ENCODE results near the gene STX3. TPM values are rescaled to one million over a fixed set of nuclear protein-coding genes. Genes with fewer than 3 reads are reported as not detected.
"Not testable (repeated sequence)": the region's sequence is repeated elsewhere in the genome, so short reads cannot be mapped to it uniquely, and the experiment has no call there.

Gene STX3
- total RNA-seq, 2 experiments from 2014 or later, result 89.1 to 92.3 TPM

GRCh38 chr11:59778122-59778521 lies 22.9 kb downstream of the STX3 start:
- no peak overlapping the region for H3K27ac Mint-ChIP-seq
- CTCF ChIA-PET, result interaction anchor here (0.8 kb wide), 1 partner anchor 22 kb away, joined by 3 read pairs; no protein-coding TSS in a partner anchor
- H3K9me3 Mint-ChIP-seq, result peaks cover 11% of the 10 kb centered on the region
- DNase-seq, result no peak
- no peak overlapping the region for H3K4me3 Mint-ChIP-seq
- H3K27me3 Mint-ChIP-seq, result no peaks in the 10 kb centered on the region
- H3K36me3 Mint-ChIP-seq (ENCODE audit: low read depth), result peaks cover 88% of the 10 kb centered on the region
- H3K4me1 Mint-ChIP-seq, result peaks cover 79% of the 10 kb centered on the region
- POLR2A ChIA-PET, result interaction anchor here (0.9 to 3.5 kb wide), 4 partner anchors 11 to 32 kb away, joined by 3 to 20 read pairs (median 4); partner anchors contain the start of genes MRPL16 and STX3

- Mint-ChIP-seq H3K27ac (no peak overlapping the region), H3K4me3 (no peak overlapping the region), H3K36me3 (ENCODE audit: low read depth) (peaks cover 89% of the 10 kb centered on the region), H3K9me3 (peaks cover 15% of the 10 kb centered on the region), H3K27me3 (no peaks in the 10 kb centered on the region), H3K4me1 (peaks cover 86% of the 10 kb centered on the region)
- DNase-seq, result no peak
- POLR2A ChIA-PET, result no interaction called here
- CTCF ChIA-PET, result no interaction called here
Observed at GRCh38 chr11:59779487-59779886, 24.3 kb downstream of the STX3 start.

- peaks cover 85% of the 10 kb centered on the region for H3K4me1 Mint-ChIP-seq
- no peak overlapping the region for H3K4me3 Mint-ChIP-seq
- H3K9me3 Mint-ChIP-seq, result peaks cover 16% of the 10 kb centered on the region
- no peak for DNase-seq
- peak overlapping the region; percentile 85 for H3K27ac Mint-ChIP-seq
- ChIA-PET CTCF (interaction anchor here (1.4 to 1.8 kb wide), 2 partner anchors 27 to 28 kb away, joined by 5 read pairs; partner anchors contain the start of gene STX3), POLR2A (interaction anchor here (2.1 to 7.2 kb wide), 2 partner anchors 9 to 15 kb away, joined by 24 to 69 read pairs; no protein-coding TSS in a partner anchor)
- no peaks in the 10 kb centered on the region for H3K27me3 Mint-ChIP-seq
- H3K36me3 Mint-ChIP-seq (ENCODE audit: low read depth), result peaks cover 86% of the 10 kb centered on the region
Observed at GRCh38 chr11:59782080-59782479, 26.9 kb downstream of the STX3 start.

- ChIA-PET POLR2A (interaction anchor here (0.8 to 7.2 kb wide), 9 partner anchors 11 to 114 kb away, joined by 3 to 69 read pairs (median 4); partner anchors contain the start of genes MRPL16 and STX3), CTCF (interaction anchor here (0.7 to 2.1 kb wide), 4 partner anchors 11 to 30 kb away, joined by 3 to 8 read pairs (median 4); partner anchors contain the start of gene STX3)
- Mint-ChIP-seq H3K4me3 (peak overlapping the region; percentile 21), H3K9me3 (peaks cover 16% of the 10 kb centered on the region), H3K27ac (peak overlapping the region; percentile 85), H3K27me3 (no peaks in the 10 kb centered on the region), H3K4me1 (peaks cover 83% of the 10 kb centered on the region), H3K36me3 (ENCODE audit: low read depth) (peaks cover 87% of the 10 kb centered on the region)
- DNase-seq, result peak; percentile 53
Observed at GRCh38 chr11:59783632-59784090, 28.5 kb downstream of the STX3 start.

GRCh38 chr11:59784441-59784840 lies 29.3 kb downstream of the STX3 start:
- not testable (repeated sequence) for H3K27me3 Mint-ChIP-seq, H3K4me3 Mint-ChIP-seq, DNase-seq
- POLR2A ChIA-PET, result interaction anchor here (0.7 to 7.2 kb wide), 10 partner anchors 9 to 116 kb away, joined by 3 to 69 read pairs (median 12); partner anchors contain the start of genes MRPL16, PATL1 and STX3
- CTCF ChIA-PET, result interaction anchor here (0.5 to 2.1 kb wide), 6 partner anchors 11 to 174 kb away, joined by 3 to 8 read pairs (median 4); partner anchors contain the start of gene MRPL16
- Mint-ChIP-seq H3K4me1 (peaks cover 78% of the 10 kb centered on the region), H3K9me3 (peaks cover 16% of the 10 kb centered on the region), H3K27ac (peak overlapping the region; percentile 85), H3K36me3 (ENCODE audit: low read depth) (peaks cover 90% of the 10 kb centered on the region)

- ChIA-PET CTCF (interaction anchor here (0.8 to 4.2 kb wide), 4 partner anchors 13 to 32 kb away, joined by 3 to 21 read pairs (median 5); partner anchors contain the start of gene STX3), POLR2A (interaction anchor here (0.5 to 7.2 kb wide), 7 partner anchors 10 to 30 kb away, joined by 3 to 69 read pairs (median 21); partner anchors contain the start of genes MRPL16 and STX3)
- Mint-ChIP-seq H3K27ac (peak overlapping the region; percentile 26), H3K36me3 (ENCODE audit: low read depth) (peaks cover 90% of the 10 kb centered on the region), H3K4me3 (no peak overlapping the region), H3K9me3 (peaks cover 14% of the 10 kb centered on the region), H3K27me3 (no peaks in the 10 kb centered on the region), H3K4me1 (peaks cover 67% of the 10 kb centered on the region)
- DNase-seq, result no peak
Observed at GRCh38 chr11:59785818-59786217, 30.6 kb downstream of the STX3 start.

GRCh38 chr11:59787255-59787588 lies 32.0 kb downstream of the STX3 start:
- DNase-seq, result no peak
- Mint-ChIP-seq H3K27ac (peak overlapping the region; percentile 29), H3K4me3 (no peak overlapping the region), H3K4me1 (peaks cover 58% of the 10 kb centered on the region), H3K36me3 (ENCODE audit: low read depth) (peaks cover 89% of the 10 kb centered on the region), H3K27me3 (no peaks in the 10 kb centered on the region), H3K9me3 (peaks cover 7% of the 10 kb centered on the region)
- ChIA-PET POLR2A (interaction anchor here (0.9 to 7.2 kb wide), 4 partner anchors 14 to 33 kb away, joined by 4 to 69 read pairs (median 14); partner anchors contain the start of gene STX3), CTCF (interaction anchor here (0.9 to 4.2 kb wide), 2 partner anchors 20 to 33 kb away, joined by 3 to 21 read pairs; partner anchors contain the start of gene STX3)

GRCh38 chr11:59787816-59788215 lies 32.6 kb downstream of the STX3 start:
- no peak for DNase-seq
- Mint-ChIP-seq H3K4me3 (no peak overlapping the region), H3K27ac (no peak overlapping the region), H3K27me3 (no peaks in the 10 kb centered on the region), H3K9me3 (peaks cover 5% of the 10 kb centered on the region), H3K4me1 (peaks cover 54% of the 10 kb centered on the region), H3K36me3 (ENCODE audit: low read depth) (peaks cover 92% of the 10 kb centered on the region)
- ChIA-PET POLR2A (interaction anchor here (0.8 to 7.2 kb wide), 5 partner anchors 16 to 32 kb away, joined by 3 to 69 read pairs (median 5); partner anchors contain the start of genes MRPL16 and STX3), CTCF (interaction anchor here (4.2 kb wide), 1 partner anchor 34 kb away, joined by 21 read pairs; the partner anchor contains the start of gene STX3)

- no peaks in the 10 kb centered on the region for H3K27me3 Mint-ChIP-seq
- ChIA-PET POLR2A (no interaction called here), CTCF (no interaction called here)
- H3K27ac Mint-ChIP-seq, result no peak overlapping the region
- no peaks in the 10 kb centered on the region for H3K9me3 Mint-ChIP-seq
- no peak for DNase-seq
- peaks cover 85% of the 10 kb centered on the region for H3K36me3 Mint-ChIP-seq (ENCODE audit: low read depth)
- H3K4me1 Mint-ChIP-seq, result peaks cover 18% of the 10 kb centered on the region
- H3K4me3 Mint-ChIP-seq, result no peak overlapping the region
Observed at GRCh38 chr11:59791639-59792038, 36.5 kb downstream of the STX3 start.

GRCh38 chr11:59792507-59792906 lies 37.3 kb downstream of the STX3 start:
- peaks cover 83% of the 10 kb centered on the region for H3K36me3 Mint-ChIP-seq (ENCODE audit: low read depth)

GRCh38 chr11:59794417-59794816 lies 39.2 kb downstream of the STX3 start:
- Mint-ChIP-seq H3K9me3 (no peaks in the 10 kb centered on the region), H3K4me1 (peaks cover 1% of the 10 kb centered on the region), H3K27ac (no peak overlapping the region), H3K4me3 (no peak overlapping the region), H3K36me3 (ENCODE audit: low read depth) (peaks cover 68% of the 10 kb centered on the region), H3K27me3 (no peaks in the 10 kb centered on the region)
- POLR2A ChIA-PET, result interaction anchor here (1.4 kb wide), 1 partner anchor 10 kb away, joined by 4 read pairs; no protein-coding TSS in a partner anchor
- no peak for DNase-seq
- CTCF ChIA-PET, result interaction anchor here (0.6 kb wide), 1 partner anchor 257 kb away, joined by 3 read pairs; no protein-coding TSS in a partner anchor

More at GRCh38 chr11:59792507-59792906, 37.3 kb downstream of the STX3 start:
- no peak for DNase-seq
- ChIA-PET CTCF (interaction anchor here (1.8 kb wide), 1 partner anchor 32 kb away, joined by 4 read pairs; no protein-coding TSS in a partner anchor), POLR2A (interaction anchor here (1.2 kb wide), 1 partner anchor 9 kb away, joined by 3 read pairs; no protein-coding TSS in a partner anchor)
- H3K27me3 Mint-ChIP-seq, result no peaks in the 10 kb centered on the region
- no peak overlapping the region for H3K27ac Mint-ChIP-seq
- H3K4me1 Mint-ChIP-seq, result peaks cover 9% of the 10 kb centered on the region
- no peaks in the 10 kb centered on the region for H3K9me3 Mint-ChIP-seq
- H3K4me3 Mint-ChIP-seq, result no peak overlapping the region

- no peak for DNase-seq
- H3K4me3 Mint-ChIP-seq, result no peak overlapping the region
- ChIA-PET POLR2A (interaction anchor here (0.7 to 4.2 kb wide), 5 partner anchors 16 to 132 kb away, joined by 3 to 59 read pairs (median 3); partner anchors contain the start of genes PATL1 and STX3), CTCF (interaction anchor here (0.7 to 7.0 kb wide), 8 partner anchors 9 to 131 kb away, joined by 3 to 99 read pairs (median 6); partner anchors contain the start of genes MRPL16, PATL1 and STX3)
- H3K4me1 Mint-ChIP-seq, result peaks cover 26% of the 10 kb centered on the region
- no peak overlapping the region for H3K27ac Mint-ChIP-seq
- peaks cover 62% of the 10 kb centered on the region for H3K36me3 Mint-ChIP-seq (ENCODE audit: low read depth)
- no peaks in the 10 kb centered on the region for H3K27me3 Mint-ChIP-seq
- no peaks in the 10 kb centered on the region for H3K9me3 Mint-ChIP-seq
Observed at GRCh38 chr11:59800390-59801025, 45.3 kb downstream of the STX3 start.
